ENCODE results near the gene CMIP.
"Not testable (repeated sequence)": the region's sequence is repeated elsewhere in the genome, so short reads cannot be mapped to it uniquely, and the experiment has no call there.

CMIP gene

DNA sequence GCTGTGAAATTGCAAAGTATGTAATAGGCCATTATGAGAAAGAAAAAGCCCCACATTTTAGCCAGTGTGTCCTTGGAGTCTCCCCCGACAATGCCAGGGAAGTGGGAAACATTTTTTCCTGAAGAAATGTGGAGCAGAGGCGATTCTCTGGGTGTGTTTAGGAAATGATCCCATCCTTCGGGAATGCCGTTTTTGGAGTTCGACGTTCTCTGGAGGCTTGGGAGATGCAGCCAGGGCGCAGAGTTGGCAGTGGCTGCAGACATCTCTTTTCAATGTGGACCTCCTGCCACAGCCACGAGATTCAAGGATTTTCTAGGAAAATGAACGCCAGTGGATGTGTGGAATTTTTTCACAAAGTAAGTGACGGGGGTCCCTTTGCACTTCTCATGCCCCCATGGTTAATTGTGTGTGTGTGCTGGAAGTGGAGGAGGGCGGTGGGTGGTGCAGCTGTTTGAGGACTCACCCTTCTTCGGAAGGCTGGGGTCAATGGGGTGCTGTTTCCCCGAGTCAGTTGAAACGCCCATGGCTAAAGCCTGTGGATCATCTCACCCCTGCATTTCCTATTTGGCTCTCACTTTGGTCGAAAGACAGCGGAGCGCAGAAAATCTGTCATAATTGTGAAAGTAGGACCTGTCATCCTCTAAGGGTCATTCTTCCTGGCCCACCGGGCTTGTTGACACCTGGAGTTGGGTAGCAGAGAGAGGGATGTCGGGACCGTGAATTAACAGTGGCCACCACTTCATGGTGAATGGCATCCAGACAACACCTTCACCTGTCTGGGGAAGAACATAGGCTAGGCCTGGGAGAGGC, 73.2 kb downstream of the CMIP start:
- no peak for DNase-seq (ENCODE audit: low read depth)

DNA sequence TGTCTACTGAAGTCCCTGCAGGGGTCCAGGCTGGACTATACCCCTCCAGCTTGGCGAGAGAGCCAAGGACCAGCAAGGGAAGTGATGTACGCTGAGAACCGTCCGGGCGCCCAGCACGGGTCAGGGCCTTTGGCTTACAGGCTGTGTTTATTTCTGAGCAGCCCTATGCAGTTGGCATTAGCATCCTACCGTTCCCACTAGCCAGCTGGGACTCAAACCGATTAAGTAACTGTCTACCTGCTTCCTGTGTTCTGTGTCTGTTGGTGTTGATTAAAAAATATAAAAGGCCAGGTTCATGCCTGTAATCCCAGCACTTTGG, 73.8 kb downstream of the CMIP start:
- no peak for DNase-seq (ENCODE audit: low read depth)

DNA sequence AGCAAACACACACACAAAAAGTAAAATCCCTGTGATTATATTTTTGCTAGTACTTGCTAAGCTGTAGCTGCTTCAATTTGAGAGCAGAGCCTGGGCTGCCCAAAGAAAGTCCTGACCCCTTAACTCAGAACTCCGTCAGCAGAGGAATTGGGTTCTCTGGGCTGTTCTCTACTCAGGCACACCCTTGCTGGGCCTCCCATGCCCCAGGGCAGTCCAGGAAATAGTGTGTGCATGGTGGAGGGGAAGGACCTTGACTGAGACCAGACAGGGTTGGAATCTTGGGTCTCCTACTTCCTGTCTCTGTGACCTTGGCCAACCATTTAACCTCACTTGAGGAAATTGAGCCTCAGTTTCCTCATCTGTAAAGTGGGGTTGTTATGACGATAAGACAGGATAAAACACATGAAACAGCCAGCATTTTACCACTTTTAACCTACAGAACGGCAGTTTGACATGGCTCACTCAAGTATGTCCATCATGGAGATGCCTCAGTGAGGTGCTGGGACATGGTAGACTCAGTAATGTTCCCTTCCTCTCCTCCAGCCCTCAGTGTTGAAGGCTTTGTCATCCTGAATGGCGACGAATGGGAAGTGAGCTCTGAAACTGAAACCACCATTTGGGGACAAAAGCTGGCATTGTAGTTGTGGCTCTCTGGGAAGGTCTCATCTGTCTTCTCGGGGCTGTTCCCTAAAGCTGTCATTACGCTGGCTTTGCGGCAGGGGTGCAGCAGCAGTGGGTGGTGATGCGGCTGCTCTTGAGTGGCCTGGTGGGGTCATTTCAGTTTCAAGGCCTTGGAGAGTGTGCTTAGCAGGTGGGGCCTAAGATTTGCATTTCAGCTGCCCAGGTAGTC, 74.9 kb downstream of the CMIP start:
- DNase-seq (ENCODE audit: low read depth), result no peak

DNA sequence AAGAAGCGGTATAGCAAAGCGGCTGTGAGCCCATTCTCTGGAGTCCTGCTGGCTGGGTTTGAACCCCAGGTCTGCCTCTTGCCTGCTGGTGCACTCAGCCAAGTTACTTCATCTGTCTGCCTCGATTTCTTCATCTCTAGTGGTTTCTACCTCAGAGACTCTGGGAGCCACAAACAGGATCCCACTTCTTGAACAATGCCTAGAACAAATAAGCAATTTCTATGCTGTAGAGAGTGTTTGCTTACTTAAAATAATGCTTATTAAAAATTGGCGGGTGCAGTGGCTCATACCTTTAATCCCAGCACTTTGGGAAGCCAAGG, 75.5 kb downstream of the CMIP start:
- no peak for DNase-seq (ENCODE audit: low read depth)

DNA sequence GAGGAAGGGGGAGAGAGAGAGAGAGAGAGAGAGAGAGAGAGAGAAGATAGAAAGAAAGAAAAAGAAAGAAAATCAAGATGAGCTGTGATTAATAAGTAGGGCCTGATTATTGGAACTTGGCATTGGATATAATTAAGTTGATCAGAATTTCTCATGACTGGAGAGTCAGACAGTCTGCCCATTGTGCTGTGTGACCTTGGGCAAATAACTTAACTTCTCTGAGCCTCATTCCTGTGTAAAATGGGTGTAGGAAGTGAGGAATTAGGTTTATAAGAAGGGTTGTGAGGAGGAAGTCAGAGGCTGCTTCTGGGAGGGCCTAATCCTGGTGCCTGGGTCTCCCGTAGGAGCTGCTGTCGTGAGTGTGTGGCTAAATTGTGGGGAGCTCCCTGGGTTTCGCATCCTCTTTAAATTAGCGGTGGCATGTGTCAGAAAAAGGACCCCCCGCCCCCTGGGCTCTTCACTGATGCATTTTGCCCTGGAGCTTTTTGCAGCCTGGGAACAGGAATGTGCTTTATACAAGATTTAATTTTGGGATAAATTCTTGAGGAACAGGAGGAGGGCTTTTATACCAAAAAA, 76.0 kb downstream of the CMIP start:
- no peak for DNase-seq (ENCODE audit: low read depth)

DNA sequence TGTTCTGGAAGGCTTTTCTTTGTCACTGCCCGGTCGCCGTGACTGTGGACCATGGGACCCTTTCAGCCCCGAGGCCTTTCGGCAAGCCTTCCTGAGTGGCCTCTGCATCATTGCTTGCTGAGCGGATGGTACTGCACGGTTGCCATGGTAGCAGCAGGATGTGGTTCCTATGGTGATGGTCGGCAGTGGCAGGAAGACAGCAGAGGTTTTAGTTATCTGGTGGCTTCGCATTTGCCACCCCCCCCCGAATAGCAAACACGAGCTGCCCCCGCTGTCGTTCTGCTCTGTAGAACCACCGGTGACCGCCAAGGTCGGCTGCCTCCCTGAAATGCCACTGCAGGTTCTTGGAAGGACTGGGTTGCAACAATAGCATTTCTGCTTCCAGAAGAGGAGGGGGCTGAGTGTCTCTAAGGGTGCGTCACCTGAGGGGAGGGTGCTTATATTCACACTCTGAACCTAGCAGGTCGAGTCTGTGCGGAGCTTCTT, 76.6 kb downstream of the CMIP start:
- DNase-seq (ENCODE audit: low read depth), result peak; percentile 58

DNA sequence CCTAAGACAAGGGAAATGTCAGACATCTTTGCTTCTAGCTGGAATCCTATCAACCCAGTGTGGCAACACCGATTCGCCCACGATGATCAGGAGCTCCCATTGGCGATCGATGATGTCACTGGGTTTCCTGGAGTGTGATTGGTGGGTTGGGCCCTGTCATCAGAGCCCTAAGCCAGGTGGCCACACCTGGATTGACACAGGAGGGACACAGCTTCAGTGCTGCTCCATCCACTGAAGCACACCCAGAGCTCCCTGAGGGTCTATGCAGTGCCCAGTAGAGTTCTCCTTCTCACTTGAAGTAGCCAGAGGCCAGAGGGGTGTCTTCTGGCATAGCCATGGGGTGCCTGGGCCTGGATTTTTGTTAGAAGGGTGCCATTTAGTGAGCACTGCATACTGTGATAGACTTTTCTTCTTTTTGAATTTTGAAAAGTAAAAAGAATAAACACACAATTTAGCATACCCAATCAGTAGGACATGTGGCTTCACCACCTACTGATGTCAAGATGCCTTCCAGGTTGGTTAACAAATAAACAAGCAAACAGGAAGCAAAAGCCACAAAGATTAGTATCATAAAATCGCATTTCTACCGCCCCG, 77.6 kb downstream of the CMIP start:
- no peak for DNase-seq (ENCODE audit: low read depth)

DNA sequence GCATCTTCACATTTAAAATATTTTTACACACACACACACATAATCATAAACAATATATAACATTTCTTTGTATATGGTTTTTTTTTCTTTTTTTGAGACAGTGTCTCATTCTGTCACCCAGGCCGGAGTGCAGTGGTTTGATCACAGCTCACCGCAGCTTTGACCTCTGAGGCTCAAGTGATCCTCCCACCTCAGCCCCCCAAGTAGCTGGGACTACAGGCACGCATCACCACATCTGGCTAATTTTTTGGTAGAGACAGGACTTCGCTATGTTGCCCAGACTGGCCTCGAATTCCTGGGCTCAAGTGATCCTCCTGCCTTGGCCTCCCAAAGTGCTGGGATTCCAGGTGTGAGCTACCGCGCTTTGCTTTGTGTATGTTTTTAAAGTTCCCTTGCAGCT, 78.2 kb downstream of the CMIP start:
- not testable (repeated sequence) for DNase-seq (ENCODE audit: low read depth)

DNA sequence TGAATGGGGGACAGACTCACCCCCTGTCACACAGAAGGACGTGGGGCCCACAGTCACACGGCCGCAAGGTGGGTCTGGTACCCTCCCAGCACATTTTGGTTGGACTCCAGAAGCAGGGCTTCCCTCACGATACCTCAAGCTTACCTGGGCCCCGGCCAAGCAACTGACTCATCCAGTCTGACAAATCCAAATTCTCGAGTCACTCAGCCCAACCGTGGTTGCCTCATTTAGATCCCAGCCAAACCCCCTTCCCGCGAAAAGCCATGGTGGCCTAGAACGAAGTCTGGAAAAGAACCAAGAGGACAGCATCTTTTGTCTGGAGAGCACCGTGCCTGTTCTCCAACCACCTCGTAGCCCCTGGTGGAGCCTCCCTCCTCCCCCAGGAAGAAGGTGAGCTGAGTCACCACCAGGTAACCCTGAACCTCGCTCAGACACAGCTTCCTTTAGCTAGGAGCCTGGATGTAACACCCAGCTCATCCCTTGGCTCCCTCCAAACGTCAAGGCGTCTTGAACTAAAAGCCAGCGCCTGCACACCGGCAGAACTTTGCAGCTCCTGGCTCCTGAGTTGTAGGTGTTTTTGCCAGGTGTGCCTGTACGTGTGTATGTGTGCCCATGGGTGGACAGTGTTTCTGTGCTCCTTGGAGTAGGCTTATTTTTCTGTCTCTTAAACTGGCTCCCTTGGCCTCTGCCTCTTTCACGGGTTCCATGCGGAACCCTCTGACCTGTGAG, 78.9 kb downstream of the CMIP start:
- no peak for DNase-seq (ENCODE audit: low read depth)

DNA sequence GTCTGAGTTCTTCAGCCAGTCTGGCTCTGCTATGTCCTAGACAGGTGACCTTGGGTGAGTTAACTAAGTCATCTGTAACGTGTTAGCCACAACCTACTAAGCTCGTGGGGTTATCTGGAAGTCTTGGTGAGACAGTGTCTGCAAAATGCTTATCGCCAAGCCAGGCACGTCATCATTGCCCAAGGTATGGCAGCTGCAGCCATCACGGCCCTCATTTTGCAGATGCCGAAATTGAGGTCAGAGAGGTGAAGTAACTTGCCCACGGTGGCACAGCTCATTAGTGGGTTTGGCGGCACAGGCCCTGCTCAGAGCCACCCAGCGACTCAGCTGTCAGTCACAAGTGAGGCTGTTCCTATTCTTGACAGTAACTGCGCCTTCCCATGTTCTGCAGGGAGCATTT, 79.8 kb downstream of the CMIP start:
- no peak for DNase-seq (ENCODE audit: low read depth)

DNA sequence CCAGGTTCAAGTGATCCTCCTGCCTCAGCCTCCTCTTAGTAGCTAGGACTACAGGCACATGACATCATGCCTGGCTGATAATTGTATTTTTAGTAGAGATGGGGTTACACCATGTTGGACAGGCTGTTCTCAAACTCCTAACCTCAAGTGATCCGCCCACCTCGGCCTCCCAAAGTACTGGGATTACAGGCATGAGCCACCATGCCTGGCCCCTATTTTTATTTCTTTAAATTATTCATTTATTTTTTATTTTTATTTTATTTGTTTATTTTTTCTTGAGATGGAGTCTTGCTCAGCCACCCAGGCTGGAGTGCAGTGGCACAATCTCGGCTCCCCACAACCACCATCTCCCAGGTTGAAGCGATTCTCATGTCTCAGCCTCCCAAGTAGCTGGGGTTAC, 80.3 kb downstream of the CMIP start:
- not testable (repeated sequence) for DNase-seq (ENCODE audit: low read depth)

DNA sequence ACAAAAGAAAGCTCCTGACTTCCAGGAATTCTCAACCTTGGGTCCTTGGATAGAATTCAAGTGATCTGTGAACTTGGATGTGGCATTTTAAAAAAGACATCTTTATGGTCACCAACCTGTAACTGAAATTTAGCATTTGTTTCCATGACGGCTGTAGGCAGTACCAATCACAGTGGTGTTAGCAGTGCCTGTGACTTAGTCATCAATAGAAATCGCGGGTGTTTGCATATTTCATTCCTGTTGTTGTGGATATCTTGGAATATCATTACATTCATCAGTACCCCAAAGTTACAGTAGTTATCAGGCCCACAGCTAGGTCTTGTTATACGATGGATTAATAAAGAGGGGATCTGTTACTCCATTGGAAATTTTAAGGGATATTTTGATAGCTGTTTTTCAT, 81.6 kb downstream of the CMIP start:
- DNase-seq (ENCODE audit: low read depth), result no peak

DNA sequence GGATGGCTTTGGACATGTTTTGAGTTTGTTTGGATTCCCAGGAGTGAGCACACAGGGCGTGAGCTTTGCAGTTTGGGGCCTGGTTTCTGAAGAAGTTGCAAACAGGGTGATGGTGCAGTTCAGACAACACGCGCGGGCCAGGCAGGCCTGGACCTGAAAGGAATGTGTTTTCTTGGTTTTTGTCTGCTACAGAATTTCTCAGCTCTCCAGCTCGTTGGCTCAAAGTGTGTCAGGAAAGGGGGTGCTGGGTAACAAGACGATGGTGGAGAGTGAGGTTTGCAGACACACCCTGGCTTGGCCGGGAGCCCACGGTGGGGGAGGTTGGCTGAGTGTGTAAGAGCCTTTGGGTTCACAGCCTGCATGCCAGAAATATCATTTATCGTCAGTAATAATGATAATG, 82.3 kb downstream of the CMIP start:
- DNase-seq (ENCODE audit: low read depth), result no peak

DNA sequence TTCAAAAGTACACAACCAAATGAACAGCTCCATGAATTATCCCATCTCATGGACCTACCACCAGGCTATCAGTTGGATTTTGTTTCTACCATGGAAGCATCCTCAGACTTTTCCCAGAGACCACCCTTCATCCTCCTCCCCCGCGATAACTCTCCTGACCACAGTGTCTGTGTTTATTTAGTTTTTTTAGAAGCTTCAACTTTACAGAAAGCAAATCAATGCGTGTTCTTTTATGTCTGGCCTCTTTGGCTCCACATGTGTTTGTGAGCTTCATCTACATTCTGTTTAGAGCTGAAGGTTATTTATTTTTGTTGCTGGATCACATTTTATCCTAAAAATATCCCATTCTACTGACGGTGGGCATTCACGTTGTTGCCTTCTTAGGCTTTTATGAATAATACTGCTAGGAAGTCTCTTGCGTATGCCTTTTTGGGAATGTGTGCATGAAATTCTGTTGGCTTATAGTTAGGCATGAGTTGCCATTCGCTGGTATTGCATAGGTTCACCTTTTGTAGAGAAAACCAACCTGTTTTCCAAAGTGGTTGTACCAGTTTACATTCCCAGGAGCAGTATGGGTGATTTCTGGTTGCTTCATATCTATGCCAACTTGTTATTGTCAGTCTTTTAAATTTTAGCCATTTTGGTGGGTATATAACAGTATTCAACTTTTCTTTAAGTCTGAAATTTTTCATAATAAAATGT, 83.0 kb downstream of the CMIP start:
- no peak for DNase-seq (ENCODE audit: low read depth)

DNA sequence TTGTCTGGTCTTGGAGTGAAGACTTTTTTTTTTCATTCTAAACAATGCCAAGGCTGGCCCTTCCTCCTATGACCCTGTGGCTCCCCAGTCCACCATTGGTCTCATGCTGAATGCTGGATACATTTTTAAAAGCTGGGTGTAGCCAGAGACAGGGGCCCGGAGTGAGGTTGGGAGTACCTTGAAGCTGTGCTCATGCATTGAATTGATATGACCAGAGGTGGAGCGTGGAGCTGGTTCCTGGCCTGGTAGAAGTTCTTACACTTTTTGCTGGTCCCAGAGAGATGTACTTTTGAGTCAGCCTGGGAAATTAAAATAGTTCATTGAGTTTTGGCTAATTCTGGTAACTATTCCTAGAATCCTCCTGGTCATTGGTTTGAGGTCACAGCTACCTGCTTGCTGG, 83.6 kb downstream of the CMIP start:
- DNase-seq (ENCODE audit: low read depth), result no peak

DNA sequence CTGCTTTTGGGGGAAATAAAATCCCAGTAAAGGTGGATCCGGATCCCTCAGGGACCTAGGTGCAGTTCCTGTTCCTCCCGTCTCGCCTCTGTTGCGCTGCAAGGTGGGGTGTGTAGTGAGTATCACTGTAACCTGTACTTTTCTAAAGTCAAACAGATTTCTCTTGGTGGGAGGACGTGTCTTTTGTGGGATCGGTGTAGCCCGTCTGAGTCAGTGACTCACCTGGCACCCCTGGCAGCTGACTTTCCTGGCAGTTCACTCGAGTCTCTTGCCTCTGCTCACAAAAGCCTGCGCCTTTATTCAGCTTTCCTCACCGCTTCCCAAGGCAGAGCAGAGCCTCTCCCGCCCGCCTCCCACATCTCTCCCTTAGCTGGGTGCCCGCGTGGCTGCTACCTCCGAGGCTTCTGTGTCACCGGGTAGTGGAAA, 85.7 kb downstream of the CMIP start:
- DNase-seq (ENCODE audit: low read depth), result no peak

DNA sequence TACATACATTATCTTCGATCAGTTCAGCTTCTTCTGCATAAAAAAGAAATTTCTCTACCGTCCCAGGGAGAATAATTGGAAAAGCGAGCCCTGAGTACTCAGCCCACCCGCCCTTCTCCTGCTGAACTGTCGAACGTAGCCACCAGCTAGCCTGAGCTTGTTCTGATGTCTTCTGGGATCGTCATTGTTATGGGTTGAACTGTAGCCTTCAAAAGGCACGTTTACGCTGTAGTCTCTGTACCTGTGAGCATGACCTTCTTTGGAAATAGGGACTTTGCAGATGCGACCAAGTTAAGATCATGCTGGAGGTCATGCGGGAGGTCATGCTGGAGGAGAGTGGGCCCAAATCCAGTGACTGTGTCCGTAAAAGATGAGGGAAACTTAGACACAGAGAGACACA, 86.2 kb downstream of the CMIP start:
- no peak for DNase-seq (ENCODE audit: low read depth)

DNA sequence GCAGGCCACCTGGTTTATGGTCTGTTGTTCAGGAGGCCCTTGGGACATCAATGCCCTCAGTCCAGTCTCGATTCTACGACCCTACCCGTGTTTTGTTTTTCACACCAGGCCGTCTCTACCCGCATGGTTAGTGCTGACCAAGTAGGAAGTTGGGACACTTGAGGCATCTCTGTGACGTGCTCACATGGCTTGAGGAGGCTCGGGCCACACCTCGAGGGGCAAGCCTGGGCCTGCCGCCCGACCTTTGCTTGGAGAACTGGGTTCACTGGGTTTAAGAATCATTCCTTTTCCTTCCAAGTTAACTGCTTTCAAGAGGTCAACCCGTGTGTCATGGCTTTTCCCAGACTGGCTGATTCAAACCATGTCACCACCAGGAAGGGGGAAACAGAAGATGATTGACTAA, 86.8 kb downstream of the CMIP start:
- DNase-seq (ENCODE audit: low read depth), result no peak

DNA sequence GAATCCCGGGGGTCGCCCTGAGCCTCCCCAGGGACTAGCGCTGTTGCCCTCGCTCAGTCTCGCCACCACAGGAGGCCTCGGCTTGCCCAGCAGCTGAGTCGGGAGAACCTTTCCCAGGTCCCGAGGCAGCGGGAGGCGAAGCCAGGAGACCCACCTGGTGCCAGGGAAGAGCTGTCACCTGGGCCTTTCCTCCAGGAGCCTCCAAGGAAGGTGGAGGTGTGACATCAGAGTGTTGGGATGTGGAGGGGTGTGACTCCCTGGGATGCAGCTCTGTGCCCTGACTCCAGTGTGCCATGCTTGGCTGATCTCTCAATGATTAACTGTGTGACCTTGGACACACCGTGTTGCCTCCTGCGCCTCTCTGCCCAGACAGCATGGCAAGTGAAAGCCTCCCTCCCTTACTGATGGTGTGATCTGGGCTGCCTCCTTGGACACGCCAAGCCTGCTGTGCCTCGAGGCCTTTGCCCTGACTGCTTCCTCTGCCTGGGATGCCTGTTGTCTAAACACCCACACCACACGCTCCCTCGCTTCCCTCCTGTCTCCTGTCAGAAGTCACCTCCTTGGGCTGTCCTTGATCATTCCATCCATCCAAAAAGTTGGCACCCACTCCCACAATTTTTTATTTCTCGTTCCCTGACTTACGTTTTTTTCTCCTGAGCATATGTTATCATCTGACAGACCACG, 88.0 kb downstream of the CMIP start:
- no peak for DNase-seq (ENCODE audit: low read depth)

DNA sequence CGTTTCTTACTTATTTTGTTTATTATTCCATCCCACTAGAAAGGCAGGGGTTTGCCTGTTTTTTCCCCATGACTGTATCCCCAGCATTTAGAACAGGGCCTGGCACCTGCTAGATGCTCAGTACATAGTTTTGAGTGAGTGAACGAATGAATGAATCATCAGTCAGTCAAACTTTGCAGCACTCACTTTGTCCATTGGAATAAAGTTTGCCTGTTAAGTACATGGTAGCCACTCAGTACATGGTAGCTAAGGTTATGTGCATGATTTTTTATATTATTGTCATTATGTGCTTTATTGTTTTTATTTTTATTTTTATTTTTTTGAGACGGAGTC, 88.5 kb downstream of the CMIP start:
- no peak for DNase-seq (ENCODE audit: low read depth)

All from activated T-helper 1 cell treated with Interleukin-2 at 50 U/mL for 16 hours (primary cell).